ENCODE results near the gene GNB1. TPM values are rescaled to one million over a fixed set of nuclear protein-coding genes. Genes with fewer than 3 reads are reported as not detected.

GNB1 gene
- total and polyA plus RNA-seq, 10 of the 15 experiments (the other 5 are each of a cell fraction or from before 2014, with no cell fraction given): 23.0 to 392 (median 93.9) TPM

GRCh38 chr1:1794999-1795398 lies 95.9 kb downstream of the GNB1 start:
- ATAC-seq (no peak), DNase-seq (ENCODE audit: low read depth, low spot score) (no peak), FAIRE-seq (no peak)
- ChIA-PET SMC1A (ENCODE audit: uncharacterized antibody, unreplicated experiment) (interaction anchor here (1.4 kb wide), 1 partner anchor 92 kb away, joined by 3 read pairs; no protein-coding TSS in a partner anchor), POLR2A (no interaction called here), CTCF (interaction anchor here (1.0 to 1.3 kb wide), 3 partner anchors 26 to 113 kb away, joined by 4 to 6 read pairs (median 4); no protein-coding TSS in a partner anchor), RAD21 (ENCODE audit: unreplicated experiment) (no interaction called here)
- 86% methylated on average over 10 of the region's 10 CpGs for WGBS (ENCODE audit: insufficient coverage, insufficient replicate concordance, low lambda C conversion rate, missing lambda C conversion rate)
- no TSS peak for BruUV-seq (replicated peaks)
- no peaks in the 10 kb centered on the region for H3K27me3 ChIP-seq (replicated peaks in 1 of 2; ENCODE audit: control insufficient read depth in 2 of 2, insufficient read depth in 2 of 2, low read length in 1 of 2)
- H2AFZ ChIP-seq (ENCODE audit: control insufficient read depth, low read depth, low read length): no peak overlapping the region
- no peak for TF ChIP-seq STAT3 (IDR thresholded peaks at IDR 0.05; ENCODE audit: low read depth, low read length)
- peak; percentile 18; the same call in 1 of the 2 replicates for TF ChIP-seq POLR2A (IDR thresholded peaks at IDR 0.05; ENCODE audit: low read depth, low read length)
- H3K79me2 ChIP-seq (ENCODE audit: control insufficient read depth, insufficient read depth, low read length): peaks cover 16% of the 10 kb centered on the region
- H4K20me1 ChIP-seq (ENCODE audit: control insufficient read depth, insufficient read depth): peaks cover 5% of the 10 kb centered on the region
- H3K4me2 ChIP-seq (ENCODE audit: control insufficient read depth, insufficient read depth): no peak overlapping the region
- in situ Hi-C loops (cut with MboI) (no loop called here), intact Hi-C loops (cut with micrococcal nuclease; ENCODE audit: unreplicated experiment) (no loop called here)
- H3K9me3 ChIP-seq (replicated peaks; ENCODE audit: control insufficient read depth, insufficient read depth, low read length): no peaks in the 10 kb centered on the region
- no peak overlapping the region for H3K9ac ChIP-seq (ENCODE audit: control insufficient read depth, insufficient read depth, low read length)
- peaks cover 21% of the 10 kb centered on the region for H3K4me1 ChIP-seq (ENCODE audit: control insufficient read depth, insufficient read depth, low read length)
- H3K36me3 ChIP-seq (ENCODE audit: control insufficient read depth in 2 of 2, insufficient read depth in 2 of 2, low read length in 1 of 2): peaks cover 42 to 62% of the 10 kb centered on the region in 2 experiments
- no peak overlapping the region for H3K4me3 ChIP-seq
- H3K27ac ChIP-seq (ENCODE audit: control insufficient read depth, insufficient read depth): no peak overlapping the region

DNA sequence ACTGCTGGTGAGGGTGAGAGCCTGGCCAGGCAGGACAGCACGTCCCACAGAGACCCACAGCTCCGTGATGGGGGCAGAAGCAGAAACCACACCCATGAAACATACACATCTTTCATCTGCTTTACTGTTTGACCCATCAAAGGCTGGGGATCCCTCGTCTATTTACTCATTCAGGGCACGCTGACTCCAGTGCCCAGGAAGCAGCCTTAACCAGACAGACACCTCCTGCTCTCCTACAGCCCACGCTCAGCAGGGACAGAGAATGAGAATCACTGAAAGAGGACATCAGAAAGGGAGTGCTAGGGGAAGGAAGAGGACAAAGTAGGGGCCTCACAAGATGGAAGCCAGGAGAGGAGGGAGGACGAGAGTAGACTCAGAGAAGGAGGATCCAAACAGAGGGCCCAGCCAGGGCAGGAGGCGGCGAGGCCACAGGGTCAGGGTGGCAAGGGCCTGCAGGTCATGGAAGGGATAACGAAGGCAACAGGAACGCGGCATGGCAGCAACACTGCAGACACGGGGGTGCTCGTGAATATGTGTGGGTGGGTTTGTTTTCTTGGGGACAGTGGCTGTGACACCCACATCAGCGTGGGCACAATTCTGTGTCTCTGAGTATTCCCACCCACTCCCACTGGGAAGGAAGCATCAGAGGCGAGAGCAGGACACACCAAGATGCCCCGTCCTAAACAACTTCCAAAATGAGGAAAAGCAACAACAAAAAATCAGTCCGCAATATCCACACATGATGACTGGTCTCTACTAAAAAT lies 97.2 kb downstream of the GNB1 start:
- 97% methylated on average over 17 of the region's 17 CpGs for WGBS (ENCODE audit: insufficient coverage, insufficient replicate concordance, low lambda C conversion rate, missing lambda C conversion rate)
- RAD21 ChIA-PET (ENCODE audit: unreplicated experiment): no interaction called here
- H3K4me2 ChIP-seq (ENCODE audit: control insufficient read depth, insufficient read depth): no peak overlapping the region
- no peak for FAIRE-seq
- CTCF ChIA-PET: no interaction called here
- SMC1A ChIA-PET (ENCODE audit: uncharacterized antibody, unreplicated experiment): no interaction called here
- TSS peak; percentile 26 for BruUV-seq (replicated peaks)
- H3K4me3 ChIP-seq: no peak overlapping the region
- no peaks in the 10 kb centered on the region for H3K9me3 ChIP-seq (replicated peaks; ENCODE audit: control insufficient read depth, insufficient read depth, low read length)
- no peak for DNase-seq (ENCODE audit: low read depth, low spot score)
- H3K4me1 ChIP-seq (ENCODE audit: control insufficient read depth, insufficient read depth, low read length): peaks cover 11% of the 10 kb centered on the region
- no peak overlapping the region for H3K9ac ChIP-seq (ENCODE audit: control insufficient read depth, insufficient read depth, low read length)
- H3K36me3 ChIP-seq (ENCODE audit: control insufficient read depth in 2 of 2, insufficient read depth in 2 of 2, low read length in 1 of 2): peaks cover 51 to 62% of the 10 kb centered on the region in 2 experiments
- POLR2A ChIA-PET: no interaction called here
- no peak for ATAC-seq
- peaks cover 5% of the 10 kb centered on the region; the same call in 1 of the 2 replicates for H4K20me1 ChIP-seq (ENCODE audit: control insufficient read depth, insufficient read depth)
- no peaks in the 10 kb centered on the region for H3K27me3 ChIP-seq (replicated peaks in 1 of 2; ENCODE audit: control insufficient read depth in 2 of 2, insufficient read depth in 2 of 2, low read length in 1 of 2)
- peaks cover 9% of the 10 kb centered on the region for H3K79me2 ChIP-seq (ENCODE audit: control insufficient read depth, insufficient read depth, low read length)
- intact Hi-C loops (cut with micrococcal nuclease; ENCODE audit: unreplicated experiment) (no loop called here), in situ Hi-C loops (cut with MboI) (no loop called here)
- no peak overlapping the region for H3K27ac ChIP-seq (ENCODE audit: control insufficient read depth, insufficient read depth)
- H2AFZ ChIP-seq (ENCODE audit: control insufficient read depth, low read depth, low read length): no peak overlapping the region
- TF ChIP-seq ATF2 (IDR thresholded peaks at IDR 0.05; ENCODE audit: low read length) (no peak), HDGF (IDR thresholded peaks at IDR 0.05) (no peak), CBX3 (IDR thresholded peaks at IDR 0.05; ENCODE audit: borderline replicate concordance, low read depth) (no peak), RAD51 (IDR thresholded peaks at IDR 0.05) (no peak), NFYA (IDR thresholded peaks at IDR 0.05; ENCODE audit: borderline replicate concordance, low read depth, low read length) (no peak), SKIL (IDR thresholded peaks at IDR 0.05; ENCODE audit: low read depth, poor library complexity, severe bottlenecking) (no peak), SP1 (IDR thresholded peaks at IDR 0.05; ENCODE audit: low read depth, low read length) (no peak), ZNF384 (IDR thresholded peaks at IDR 0.05; ENCODE audit: borderline replicate concordance, low read depth, low read length) (no peak), CHD2 (IDR thresholded peaks at IDR 0.05; ENCODE audit: borderline replicate concordance, low read depth, low read length) (no peak)

Data from GM12878 (cell line).